GM18498 (cell line): ENCODE measurements around the gene SLC49A3.
"Not testable (repeated sequence)": the region's sequence is repeated elsewhere in the genome, so short reads cannot be mapped to it uniquely, and the experiment has no call there.

ENCODE experiments used
- ATAC-seq: cut with Tn5 transposase; IDR thresholded peaks from one replicate; pipeline ENCODE4 v1.9.1; 2021; ENCODE audit warnings: mild to moderate bottlenecking, moderate library complexity; ENCODE audit not compliant: unreplicated experiment

The SLC49A3 gene

DNA sequence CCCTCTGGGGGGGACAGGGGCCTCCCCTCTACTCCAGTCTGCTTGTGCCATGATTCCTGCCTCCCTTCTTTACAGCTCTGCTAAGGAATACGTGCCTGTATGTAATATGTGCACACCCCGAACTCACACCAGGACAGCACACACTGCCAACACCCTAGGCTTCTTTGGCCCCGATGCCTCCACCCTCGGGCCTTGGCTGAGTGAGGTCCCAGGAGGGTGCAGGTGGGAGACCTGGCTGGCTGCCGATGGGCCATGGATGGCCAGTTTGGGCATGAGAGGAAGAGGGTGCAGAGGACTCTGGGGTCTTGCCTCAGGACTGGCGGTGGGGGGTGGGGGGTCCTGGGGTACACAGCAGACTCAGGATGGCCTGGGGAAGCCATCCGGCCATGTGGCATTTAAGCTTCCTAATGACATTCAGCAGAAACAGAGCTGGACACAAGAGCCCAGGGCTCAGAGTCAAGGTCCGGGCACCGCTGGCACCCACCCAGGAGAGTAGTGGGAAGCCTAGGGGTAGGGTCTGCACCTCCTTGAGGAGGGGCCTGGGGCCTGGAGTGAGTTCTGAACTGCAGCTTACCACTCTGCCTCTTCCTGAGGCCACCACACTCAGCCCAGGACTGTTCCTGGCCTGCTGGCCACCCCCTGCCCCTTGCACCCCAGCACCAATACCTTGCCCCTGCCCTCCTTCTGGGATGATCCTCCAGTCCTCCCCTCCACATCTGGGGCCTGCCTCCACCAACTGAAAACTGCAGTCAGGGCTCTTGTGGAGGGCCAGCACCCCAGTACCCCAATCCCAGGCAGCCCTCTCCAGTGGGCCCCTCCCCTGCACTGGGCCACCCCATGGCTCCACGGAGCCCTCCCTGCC lies 14.6 kb upstream of the SLC49A3 start:
- no peak for ATAC-seq

DNA sequence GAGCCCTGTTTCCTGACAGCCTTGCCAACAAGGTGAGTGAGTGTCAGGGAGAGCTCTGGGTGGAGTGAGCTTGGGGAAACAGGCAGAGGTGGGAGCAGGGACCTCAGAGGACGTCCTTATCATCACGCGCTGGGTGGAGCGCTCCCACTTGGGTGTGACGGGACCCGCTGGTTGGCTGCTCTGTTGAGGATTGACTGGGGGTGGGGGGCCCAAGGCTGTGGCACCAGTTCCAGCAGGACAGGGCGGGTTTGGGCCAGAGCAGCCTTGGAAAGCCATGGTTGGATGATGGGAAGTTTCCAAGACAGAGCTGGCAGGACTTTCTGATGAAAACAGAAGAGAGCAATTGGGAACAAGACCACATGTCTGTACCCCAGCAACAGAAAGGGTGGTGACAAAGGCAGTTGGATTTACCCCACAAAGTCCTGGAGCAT lies 13.7 kb upstream of the SLC49A3 start:
- no peak for ATAC-seq

GRCh38 chr4:700587-701264 lies 11.8 kb upstream of the SLC49A3 start:
- no peak for ATAC-seq

- ATAC-seq, result no peak
These were observed 11.0 kb upstream of the SLC49A3 start for GRCh38 chr4:699816-700580.

DNA sequence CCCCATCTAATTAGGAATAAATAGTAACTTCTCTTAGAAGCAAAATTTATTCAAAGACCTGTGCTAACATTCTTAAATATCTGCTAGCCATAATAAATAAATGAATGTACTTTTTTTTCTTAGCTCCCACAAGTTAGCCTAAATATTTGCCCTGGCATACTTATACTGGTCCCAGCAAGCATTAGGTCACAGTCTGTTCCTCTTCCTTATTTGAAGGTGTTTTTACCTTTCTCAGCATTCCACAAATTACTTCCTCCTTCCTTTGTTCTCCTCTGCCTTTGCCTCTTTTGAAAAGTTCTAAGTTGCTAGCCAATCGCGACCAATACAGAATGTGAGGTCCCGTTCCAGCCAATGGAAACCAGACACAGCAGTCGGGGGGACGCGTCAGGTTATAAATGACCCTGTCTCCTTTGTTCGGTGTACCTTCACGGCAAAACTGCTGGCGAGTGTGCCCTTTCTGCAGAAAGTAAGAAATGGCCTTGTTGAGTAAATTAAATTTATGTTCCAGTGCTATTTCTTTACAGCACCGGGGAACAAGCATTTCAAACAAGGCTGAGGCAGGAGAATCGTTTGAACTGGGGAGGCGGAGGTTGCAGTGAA lies 5.5 kb upstream of the SLC49A3 start:
- not testable (repeated sequence) for ATAC-seq

DNA sequence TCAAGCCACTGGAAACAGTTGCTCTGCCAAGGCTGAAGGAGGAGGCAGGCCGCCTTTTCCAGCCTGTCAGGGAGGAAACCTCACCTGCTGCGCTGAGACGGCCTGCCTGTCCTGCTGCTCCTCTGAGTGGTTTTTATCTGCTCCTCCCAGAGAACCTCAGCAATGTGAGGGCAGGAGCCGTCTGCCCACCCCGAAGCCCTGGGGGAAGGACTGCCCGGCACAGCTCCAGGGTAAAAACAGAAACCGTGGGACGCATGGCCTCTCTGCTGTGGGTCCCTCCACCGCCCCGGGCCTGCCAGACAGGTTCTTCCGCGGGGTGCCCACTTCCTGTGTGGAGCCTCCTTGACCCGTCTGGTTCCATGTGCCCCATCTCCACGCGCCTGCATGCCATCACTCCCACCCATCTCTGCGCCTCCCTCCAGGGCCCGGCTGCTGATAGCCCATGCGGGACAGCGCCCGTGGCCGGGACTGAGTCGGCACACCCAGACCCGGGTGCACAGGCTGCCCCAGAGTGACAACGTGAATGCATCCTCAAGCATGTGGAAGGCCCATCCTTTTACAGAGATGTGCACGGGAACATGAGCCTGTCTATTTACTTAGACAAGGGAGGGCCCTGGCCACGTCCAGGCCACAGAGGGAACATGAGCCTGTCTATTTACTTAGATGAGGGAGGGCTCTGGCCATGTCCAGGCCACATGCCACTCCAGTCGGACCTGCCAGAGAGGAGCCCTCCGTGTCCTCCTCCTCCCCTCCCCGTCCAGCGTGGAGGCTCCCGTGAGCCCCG lies 4.0 kb upstream of the SLC49A3 start:
- ATAC-seq, result no peak

GRCh38 chr4:689723-690122 lies 772 bp upstream of the SLC49A3 start:
- ATAC-seq, result no peak

DNA sequence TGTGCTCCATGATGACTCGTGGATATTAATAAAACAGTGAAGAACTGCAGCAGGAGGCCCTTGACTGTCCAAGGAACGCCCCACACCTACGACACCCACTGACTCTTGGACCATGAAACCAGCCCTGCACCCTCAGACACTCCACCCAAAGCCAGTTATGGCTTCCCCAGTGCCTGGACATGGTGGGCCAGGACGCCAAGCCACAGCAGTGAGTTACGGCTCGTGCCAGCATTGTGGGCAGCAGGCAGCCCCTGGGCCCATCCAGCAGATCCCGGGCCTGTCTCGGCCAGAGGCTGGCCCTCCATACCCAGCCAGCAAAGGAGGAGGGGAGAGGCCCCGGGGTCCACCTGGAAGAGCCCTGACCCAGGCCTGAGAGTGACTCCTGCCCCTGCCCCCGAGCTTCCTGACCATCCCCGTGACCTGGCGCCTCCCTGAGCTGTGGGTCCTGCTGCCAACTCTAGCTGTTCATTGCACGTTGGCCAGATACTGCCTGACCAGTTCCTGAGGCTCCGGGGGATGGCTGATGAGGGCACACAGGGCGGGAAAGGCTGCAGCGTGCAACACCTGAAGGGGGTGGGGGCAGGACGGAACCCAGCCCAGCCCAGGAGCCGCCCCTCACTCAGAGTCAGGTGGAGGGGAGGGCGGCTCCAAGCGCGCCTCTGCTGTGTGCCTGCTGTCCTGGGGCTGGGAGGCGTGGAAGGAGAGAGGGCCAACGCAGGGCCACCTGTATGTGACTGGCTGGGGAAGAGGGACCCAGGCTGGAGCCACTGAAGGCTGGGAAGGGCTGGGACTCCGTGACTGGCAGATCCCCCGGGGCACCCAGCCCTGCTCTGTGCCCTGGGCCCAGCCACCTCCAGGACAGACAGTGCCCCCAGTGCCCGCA lies 739 bp downstream of the SLC49A3 start:
- no peak for ATAC-seq

DNA sequence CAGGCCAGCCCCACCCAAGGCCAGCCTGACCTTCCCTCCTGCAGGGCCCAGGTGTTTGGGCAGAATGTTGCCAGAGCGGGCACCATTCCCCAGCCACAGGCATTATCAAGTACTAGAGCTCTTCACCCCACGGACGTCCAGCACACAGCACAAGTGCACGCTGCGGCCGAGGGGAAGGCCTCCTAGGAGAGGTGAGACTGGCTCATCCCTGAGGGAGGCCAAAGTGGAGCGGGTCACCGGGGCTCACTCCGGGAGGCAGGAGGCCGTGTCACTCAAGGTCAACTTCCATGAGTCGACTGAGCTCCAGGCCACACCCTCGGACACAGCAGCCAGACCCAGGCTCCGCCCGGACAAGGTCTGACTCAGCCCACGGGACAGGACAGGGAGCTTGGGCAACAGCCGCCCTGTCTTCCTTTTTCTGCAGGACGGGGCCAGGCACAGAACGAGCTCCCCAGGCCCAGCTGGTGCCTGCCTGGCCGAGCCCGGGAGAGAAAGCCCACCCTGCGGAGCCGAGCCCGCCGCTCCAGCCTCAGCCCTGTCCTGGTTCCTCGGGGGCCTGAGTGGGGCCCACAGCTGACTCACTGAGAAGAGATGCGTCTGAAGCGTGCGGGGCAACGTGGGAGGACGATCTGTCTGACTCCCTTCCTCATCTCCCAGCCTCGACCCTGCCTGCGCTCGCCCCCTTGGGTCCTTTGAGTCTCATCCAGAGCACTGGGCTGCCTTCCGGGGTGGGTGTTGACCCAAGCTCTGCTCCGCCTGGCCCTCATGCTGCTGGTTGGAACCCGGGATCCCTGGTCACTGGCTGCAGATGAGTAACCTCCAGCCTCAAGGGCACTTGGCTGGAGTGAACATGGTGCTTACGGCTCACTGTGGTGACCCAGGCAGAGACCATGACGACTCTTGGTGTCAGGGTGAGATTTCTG lies 1.6 kb downstream of the SLC49A3 start:
- no peak for ATAC-seq

GRCh38 chr4:686413-687040 lies 2.4 kb downstream of the SLC49A3 start:
- no peak for ATAC-seq

DNA sequence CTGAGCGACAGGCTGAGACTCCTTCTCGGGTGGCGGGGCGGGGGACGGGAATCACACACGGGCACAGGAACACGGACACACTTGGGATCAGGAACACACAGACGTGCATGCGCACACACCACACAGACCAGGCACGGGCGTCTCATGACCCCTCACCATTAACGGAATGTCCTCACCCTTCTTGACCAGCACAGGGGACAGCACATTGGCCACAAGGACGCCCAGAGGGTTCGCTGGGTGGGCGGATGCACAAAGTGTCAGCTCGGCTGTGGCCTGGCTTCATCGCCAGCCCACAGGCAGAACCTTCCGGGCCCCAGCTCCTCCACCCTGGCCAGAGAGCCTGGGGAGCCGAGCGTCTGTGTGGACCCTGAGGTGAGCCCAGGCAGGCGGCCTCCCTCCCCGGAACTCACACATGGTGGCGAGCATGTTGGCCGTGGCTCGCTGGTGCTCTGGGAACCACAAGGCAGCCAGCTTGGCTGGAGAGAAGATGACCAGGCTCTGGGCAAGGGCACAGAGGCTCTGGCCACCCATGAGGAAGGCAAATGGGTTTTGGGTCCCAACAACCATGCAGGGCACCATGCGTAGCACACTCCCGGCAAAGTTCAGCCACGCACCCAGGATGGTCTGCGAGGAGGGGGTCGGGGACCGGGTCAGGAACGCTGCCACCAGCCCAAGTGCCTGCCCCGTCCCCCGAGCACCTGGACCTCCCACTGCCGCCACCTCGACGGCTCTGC lies 3.1 kb downstream of the SLC49A3 start:
- ATAC-seq, result no peak

GRCh38 chr4:684623-685327 lies 4.2 kb downstream of the SLC49A3 start:
- no peak for ATAC-seq

DNA sequence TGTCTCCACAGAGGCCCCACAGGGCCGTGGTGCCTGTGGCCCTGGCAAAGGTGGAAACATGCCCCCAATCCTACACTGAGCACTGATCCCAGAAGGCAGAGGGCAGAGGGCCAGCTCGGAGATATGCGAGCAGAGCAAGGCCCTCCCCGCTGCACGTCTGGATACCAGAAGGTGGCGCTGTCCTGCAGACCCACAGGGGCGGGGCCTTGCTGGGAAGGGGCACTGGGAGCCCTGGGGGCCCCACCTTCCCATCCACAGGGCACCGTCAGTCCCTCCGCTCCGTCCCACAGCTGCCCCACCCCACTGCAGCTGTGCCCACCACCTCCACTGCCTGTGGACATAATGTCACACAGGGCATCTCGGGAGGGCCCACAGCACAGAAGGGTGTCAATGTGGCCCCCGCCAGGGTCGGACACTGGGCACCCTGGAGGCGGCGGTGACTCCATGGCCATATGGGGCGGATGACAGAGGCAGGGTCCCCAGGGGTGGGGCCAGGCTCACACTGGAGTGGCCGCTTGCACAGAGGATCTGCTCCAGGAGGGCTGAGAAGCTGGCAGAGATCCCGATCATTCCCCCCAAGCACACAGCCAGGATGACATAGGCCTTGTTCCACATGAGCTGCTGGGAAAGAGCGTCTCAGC lies 4.8 kb downstream of the SLC49A3 start:
- no peak for ATAC-seq

GRCh38 chr4:683247-683897 lies 5.6 kb downstream of the SLC49A3 start:
- ATAC-seq, result no peak

DNA sequence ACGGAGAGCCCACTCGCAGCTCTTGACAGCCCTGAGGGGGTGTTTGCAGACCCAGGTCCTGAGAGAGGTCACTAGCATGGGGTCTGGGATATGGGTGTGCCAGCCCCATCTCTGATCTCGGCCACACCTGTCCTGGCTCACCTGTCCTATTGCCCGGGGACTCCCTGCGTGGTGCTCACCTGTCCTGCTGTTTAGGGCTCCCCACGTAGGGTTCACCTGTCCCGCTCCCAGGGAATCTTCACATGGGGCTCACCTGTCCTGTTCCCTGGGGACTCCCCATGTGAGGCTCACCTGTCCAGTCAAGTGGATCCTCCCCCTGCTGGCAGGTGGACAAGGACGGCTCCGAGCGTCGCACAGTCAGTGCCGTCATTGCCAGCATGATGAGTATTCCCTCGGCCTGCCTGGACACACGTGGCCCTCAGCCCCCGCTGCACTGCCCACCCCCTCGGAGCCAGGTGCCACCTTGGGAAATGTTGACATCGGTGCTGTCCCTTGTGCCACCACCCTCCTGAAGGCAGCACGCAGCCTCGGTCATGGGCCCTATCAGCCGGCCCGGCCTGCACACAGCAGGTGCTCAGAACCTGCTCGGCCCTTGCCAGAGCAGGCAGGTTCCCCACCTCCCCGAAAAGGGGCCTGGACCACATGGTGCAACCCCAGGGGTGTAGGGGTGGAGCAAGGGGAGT lies 6.3 kb downstream of the SLC49A3 start:
- no peak for ATAC-seq
